HCT116 (cell line): ENCODE results near the gene MLPH.

ENCODE experiments used
- EGR1 ChIP-seq: IDR thresholded peaks from 2 replicates; pipeline ENCODE4 v1.6.1; 2012; ENCODE audit warnings: low read depth
- ELF1 ChIP-seq: IDR thresholded peaks from 2 replicates; pipeline ENCODE4 v1.6.1; 2012; ENCODE audit warnings: low read depth, borderline replicate concordance
- EZH2 ChIP-seq: fragments of 200-600 bp; sonication (generic); IDR thresholded peaks from 2 replicates; pipeline ENCODE4 v1.6.1; 2017; ENCODE audit warnings: antibody characterized with exemption, mixed run types
- POLR2A ChIP-seq: IDR thresholded peaks from 2 replicates; pipeline ENCODE4 v1.7.0; 2011; ENCODE audit warnings: borderline replicate concordance; ENCODE audit not compliant: insufficient read depth, insufficient read length; ENCODE audit errors: extremely low read depth
- POLR2AphosphoS5 ChIP-seq: IDR thresholded peaks from 2 replicates; pipeline ENCODE4 v1.6.1; 2011; ENCODE audit warnings: mild to moderate bottlenecking, low read depth, low read length, moderate library complexity
- SIN3A ChIP-seq: IDR thresholded peaks from 2 replicates; pipeline ENCODE4 v1.6.1; 2012; ENCODE audit warnings: low read depth
- SP1 ChIP-seq: IDR thresholded peaks from 2 replicates; pipeline ENCODE4 v1.6.1; 2012; ENCODE audit warnings: low read depth
- SRF ChIP-seq: IDR thresholded peaks from 2 replicates; pipeline ENCODE4 v1.6.1; 2012; ENCODE audit warnings: low read depth
- TCF7L2 ChIP-seq: IDR thresholded peaks from 2 replicates; pipeline ENCODE4 v1.7.0; 2011; ENCODE audit warnings: borderline replicate concordance, inconsistent platforms; ENCODE audit not compliant: insufficient read depth, insufficient read length; ENCODE audit errors: extremely low read depth
- ZNF274 ChIP-seq: fragments of 200-500 bp; sonication (Bioruptor generic); IDR thresholded peaks from 2 replicates; pipeline ENCODE4 v1.6.1; 2014; ENCODE audit warnings: mild to moderate bottlenecking, low read depth, low read length, inconsistent platforms
- TF ChIP-seq, protein P1 (sequence below), 3 experiments: fragments of 200-600 bp in 1 of 3; sonication (generic) in 1 of 3; IDR thresholded peaks in 2 of 3; conservative IDR thresholded peaks in 1 of 3; 2 replicates each; pipeline ENCODE4 v1.5.1; 2012 to 2017; ENCODE audit warnings: low read depth in 2 of 3, low read length in 2 of 3, antibody characterized with exemption in 1 of 3, borderline replicate concordance in 1 of 3, control low read depth in 1 of 3, mild to moderate bottlenecking in 1 of 3, mixed read lengths in 1 of 3, mixed run types in 1 of 3, moderate library complexity in 1 of 3; ENCODE audit not compliant: insufficient read depth in 1 of 3
- TF ChIP-seq, protein P2 (sequence below): IDR thresholded peaks from 2 replicates; pipeline ENCODE4 v1.6.1; 2012; ENCODE audit warnings: low read depth
- TF ChIP-seq, protein P3 (sequence below): IDR thresholded peaks from 2 replicates; pipeline ENCODE4 v1.6.1; 2012

DNA sequence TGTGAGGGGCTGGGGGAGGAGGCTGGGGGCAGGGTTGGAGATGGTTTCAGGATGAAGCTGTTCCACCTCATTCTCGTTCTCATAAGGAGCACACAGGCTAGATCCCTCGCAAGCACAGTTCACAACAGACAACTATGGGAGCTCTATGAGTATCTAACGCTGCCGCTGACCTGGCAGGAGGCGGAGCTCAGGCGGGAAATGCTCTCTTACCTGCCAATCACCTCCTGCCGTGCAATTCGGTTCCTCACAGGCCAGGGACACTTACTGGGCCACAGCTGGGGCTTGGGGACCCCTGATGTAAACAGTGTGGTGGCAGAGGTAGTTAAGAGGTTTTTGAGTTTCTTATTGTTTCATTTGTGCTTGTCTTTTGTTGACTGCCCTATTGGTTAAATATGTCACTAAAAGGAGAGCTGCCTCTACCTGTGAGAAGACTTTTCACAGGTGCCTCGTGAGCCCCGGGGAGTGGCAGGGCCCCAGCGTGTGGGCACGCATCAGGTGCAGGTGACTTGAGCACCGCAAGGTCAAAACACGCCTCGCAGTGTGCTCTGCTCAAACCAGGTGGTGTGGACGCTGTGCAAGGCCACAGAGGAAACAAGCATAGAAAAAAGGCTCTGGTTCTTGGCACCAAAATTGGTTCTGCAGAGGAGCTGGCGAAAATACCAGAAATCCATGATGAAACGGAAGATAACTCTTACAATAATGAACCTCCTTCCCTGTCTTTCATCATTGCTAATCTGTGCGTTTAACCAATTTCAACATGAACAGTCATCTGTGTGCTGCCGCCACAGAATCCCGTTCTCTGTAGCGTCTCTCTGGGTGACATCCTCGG lies 10.2 kb downstream of the MLPH start:
- TF ChIP-seq, protein P1, sequence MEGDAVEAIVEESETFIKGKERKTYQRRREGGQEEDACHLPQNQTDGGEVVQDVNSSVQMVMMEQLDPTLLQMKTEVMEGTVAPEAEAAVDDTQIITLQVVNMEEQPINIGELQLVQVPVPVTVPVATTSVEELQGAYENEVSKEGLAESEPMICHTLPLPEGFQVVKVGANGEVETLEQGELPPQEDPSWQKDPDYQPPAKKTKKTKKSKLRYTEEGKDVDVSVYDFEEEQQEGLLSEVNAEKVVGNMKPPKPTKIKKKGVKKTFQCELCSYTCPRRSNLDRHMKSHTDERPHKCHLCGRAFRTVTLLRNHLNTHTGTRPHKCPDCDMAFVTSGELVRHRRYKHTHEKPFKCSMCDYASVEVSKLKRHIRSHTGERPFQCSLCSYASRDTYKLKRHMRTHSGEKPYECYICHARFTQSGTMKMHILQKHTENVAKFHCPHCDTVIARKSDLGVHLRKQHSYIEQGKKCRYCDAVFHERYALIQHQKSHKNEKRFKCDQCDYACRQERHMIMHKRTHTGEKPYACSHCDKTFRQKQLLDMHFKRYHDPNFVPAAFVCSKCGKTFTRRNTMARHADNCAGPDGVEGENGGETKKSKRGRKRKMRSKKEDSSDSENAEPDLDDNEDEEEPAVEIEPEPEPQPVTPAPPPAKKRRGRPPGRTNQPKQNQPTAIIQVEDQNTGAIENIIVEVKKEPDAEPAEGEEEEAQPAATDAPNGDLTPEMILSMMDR (IDR thresholded peaks at IDR 0.05 in 2 of 3, conservative IDR thresholded peaks at IDR 0.05 in 1 of 3; ENCODE audit: borderline replicate concordance in 1 of 3, insufficient read depth in 1 of 3, low read depth in 2 of 3, low read length in 2 of 3) = no peak
- TF ChIP-seq POLR2A = no peak
- TF ChIP-seq POLR2AphosphoS5 = no peak
- TF ChIP-seq ZNF274 = no peak
- TF ChIP-seq, protein P2, sequence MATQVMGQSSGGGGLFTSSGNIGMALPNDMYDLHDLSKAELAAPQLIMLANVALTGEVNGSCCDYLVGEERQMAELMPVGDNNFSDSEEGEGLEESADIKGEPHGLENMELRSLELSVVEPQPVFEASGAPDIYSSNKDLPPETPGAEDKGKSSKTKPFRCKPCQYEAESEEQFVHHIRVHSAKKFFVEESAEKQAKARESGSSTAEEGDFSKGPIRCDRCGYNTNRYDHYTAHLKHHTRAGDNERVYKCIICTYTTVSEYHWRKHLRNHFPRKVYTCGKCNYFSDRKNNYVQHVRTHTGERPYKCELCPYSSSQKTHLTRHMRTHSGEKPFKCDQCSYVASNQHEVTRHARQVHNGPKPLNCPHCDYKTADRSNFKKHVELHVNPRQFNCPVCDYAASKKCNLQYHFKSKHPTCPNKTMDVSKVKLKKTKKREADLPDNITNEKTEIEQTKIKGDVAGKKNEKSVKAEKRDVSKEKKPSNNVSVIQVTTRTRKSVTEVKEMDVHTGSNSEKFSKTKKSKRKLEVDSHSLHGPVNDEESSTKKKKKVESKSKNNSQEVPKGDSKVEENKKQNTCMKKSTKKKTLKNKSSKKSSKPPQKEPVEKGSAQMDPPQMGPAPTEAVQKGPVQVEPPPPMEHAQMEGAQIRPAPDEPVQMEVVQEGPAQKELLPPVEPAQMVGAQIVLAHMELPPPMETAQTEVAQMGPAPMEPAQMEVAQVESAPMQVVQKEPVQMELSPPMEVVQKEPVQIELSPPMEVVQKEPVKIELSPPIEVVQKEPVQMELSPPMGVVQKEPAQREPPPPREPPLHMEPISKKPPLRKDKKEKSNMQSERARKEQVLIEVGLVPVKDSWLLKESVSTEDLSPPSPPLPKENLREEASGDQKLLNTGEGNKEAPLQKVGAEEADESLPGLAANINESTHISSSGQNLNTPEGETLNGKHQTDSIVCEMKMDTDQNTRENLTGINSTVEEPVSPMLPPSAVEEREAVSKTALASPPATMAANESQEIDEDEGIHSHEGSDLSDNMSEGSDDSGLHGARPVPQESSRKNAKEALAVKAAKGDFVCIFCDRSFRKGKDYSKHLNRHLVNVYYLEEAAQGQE = no peak
- TF ChIP-seq ELF1 = no peak
- TF ChIP-seq SP1 = no peak
- TF ChIP-seq EZH2 = no peak
- no peak for TF ChIP-seq EGR1
- no peak for TF ChIP-seq TCF7L2
- TF ChIP-seq SIN3A = no peak
- TF ChIP-seq, protein P3, sequence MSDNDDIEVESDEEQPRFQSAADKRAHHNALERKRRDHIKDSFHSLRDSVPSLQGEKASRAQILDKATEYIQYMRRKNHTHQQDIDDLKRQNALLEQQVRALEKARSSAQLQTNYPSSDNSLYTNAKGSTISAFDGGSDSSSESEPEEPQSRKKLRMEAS = no peak
- TF ChIP-seq SRF = no peak
